HUES6 (cell line): ENCODE results near the gene LRBA.

Experiments
- H3K27ac ChIP-seq: 2 replicates; pipeline ENCODE4 v1.7.0; 2013; ENCODE audit warnings: low read depth, mild to moderate bottlenecking, low read length, inconsistent platforms
- H3K27me3 ChIP-seq: 2 replicates; pipeline ENCODE4 v1.6.1; 2013; ENCODE audit warnings: low read length; ENCODE audit not compliant: control insufficient read depth, insufficient read depth
- H3K36me3 ChIP-seq: 2 replicates; pipeline ENCODE4 v1.6.1; 2013; ENCODE audit warnings: low read length; ENCODE audit not compliant: control insufficient read depth, insufficient read depth
- H3K4me1 ChIP-seq: 2 replicates; pipeline ENCODE4 v1.6.1; 2013; ENCODE audit warnings: low read length; ENCODE audit not compliant: control insufficient read depth, insufficient read depth
- H3K4me3 ChIP-seq: 2 replicates; pipeline ENCODE4 v1.5.1; 2013; ENCODE audit warnings: low read depth, low read length
- H3K9ac ChIP-seq: one replicate; pipeline ENCODE4 v1.6.1; 2013; ENCODE audit warnings: mild to moderate bottlenecking, low read length
- H3K9me3 ChIP-seq: 2 replicates; pipeline ENCODE4 v1.6.1; 2013; ENCODE audit warnings: low read depth, low read length; ENCODE audit not compliant: control insufficient read depth, insufficient read depth

The LRBA gene

DNA sequence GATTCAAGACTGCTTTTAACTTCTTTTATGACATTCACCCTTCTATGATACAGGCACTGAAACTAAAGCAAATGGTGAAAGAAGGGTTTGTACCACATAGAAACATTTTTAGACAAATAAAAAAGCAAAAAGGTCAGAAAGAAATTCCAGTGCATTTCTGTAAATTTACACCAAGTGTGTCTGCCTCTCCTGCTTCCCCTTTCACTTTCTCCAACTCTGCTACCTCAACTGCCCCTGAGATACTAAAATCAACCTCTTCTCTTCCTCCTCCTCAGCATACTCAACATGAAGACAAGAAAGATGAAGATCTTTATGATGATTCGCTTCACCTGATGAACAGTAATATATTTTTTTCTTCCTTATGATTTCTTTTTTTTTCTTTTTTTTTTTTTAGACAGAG, 187.9 kb downstream of the LRBA start:
- Histone ChIP-seq H3K36me3 (peaks cover 26% of the 10 kb centered on the region), H3K9me3 (no peaks in the 10 kb centered on the region), H3K27ac (no peak overlapping the region), H3K4me1 (no peaks in the 10 kb centered on the region), H3K4me3 (no peak overlapping the region), H3K9ac (no peak overlapping the region), H3K27me3 (no peaks in the 10 kb centered on the region)

DNA sequence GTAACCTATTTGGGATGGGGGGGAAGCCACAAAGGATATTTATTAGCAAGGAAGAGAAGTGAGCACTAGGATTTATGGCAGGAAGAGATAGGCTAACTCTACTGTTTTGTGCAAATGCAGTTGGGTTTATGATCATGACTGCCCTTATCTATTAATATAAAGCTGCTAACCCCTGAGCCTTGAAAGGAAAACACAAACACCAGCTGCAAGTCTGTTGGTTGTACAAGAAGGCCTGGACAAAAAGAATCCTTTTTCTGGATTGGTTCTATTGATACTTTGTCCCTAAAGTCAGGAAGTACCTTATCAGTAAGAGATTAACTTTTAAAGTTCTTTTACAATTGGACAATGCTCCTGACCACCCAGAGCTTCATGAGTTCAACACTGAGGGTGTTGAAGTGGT, 188.8 kb downstream of the LRBA start:
- H3K27ac ChIP-seq = no peak overlapping the region
- peaks cover 4% of the 10 kb centered on the region; the same call in 1 of the 2 replicates for H3K4me1 ChIP-seq
- peaks cover 23% of the 10 kb centered on the region for H3K36me3 ChIP-seq
- H3K9ac ChIP-seq = no peak overlapping the region
- H3K9me3 ChIP-seq = no peaks in the 10 kb centered on the region
- H3K4me3 ChIP-seq = no peak overlapping the region
- H3K27me3 ChIP-seq = no peaks in the 10 kb centered on the region

DNA sequence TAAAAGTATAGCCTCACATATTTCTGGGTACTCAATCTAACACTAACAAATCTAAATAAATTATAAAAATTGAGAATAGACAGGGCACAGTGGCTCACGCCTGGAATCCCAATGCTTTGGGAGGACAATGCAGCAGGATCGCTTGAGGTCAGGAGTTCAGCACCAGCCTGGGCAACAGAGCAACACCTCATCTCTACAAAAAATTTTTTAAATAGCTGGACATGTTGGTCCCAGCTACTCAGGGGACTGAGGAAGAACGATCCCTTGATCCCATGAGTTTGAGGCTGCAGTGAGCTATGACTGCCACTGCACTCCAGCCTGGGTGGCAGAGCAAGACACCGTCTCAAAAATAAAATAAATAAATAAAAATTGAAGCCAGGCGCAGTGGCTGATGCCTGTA, 192.7 kb downstream of the LRBA start:
- no peak overlapping the region for H3K9ac ChIP-seq
- H3K36me3 ChIP-seq = peaks cover 7% of the 10 kb centered on the region; the same call in 1 of the 2 replicates
- no peaks in the 10 kb centered on the region for H3K27me3 ChIP-seq
- peaks cover 4% of the 10 kb centered on the region; the same call in 1 of the 2 replicates for H3K4me1 ChIP-seq
- H3K9me3 ChIP-seq = no peaks in the 10 kb centered on the region
- no peak overlapping the region for H3K27ac ChIP-seq
- H3K4me3 ChIP-seq = no peak overlapping the region

DNA sequence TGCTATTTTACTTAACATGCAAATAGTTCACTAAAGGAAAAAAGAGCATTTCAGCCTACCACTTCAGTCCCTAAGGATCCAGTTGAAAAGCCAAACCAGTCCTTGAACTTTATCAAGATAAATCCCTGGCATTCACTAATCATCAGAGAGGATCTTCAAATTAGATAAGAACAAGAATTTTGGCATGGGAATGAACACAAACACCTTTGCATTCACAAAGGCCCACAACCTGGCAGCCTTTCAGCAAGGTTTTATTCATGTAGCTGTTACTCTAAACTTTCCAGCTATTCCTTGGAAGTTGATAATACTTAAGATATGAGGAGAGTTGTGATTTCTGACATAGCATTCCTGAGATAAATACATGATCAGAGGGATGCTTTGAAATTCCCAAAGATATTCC, 193.4 kb downstream of the LRBA start:
- 0 out of 2 replicates have a peak, but pooled peaks cover 4% of the 10 kb centered on the region for H3K36me3 ChIP-seq
- peaks cover 4% of the 10 kb centered on the region; the same call in 1 of the 2 replicates for H3K4me1 ChIP-seq
- no peaks in the 10 kb centered on the region for H3K27me3 ChIP-seq
- H3K9ac ChIP-seq = no peak overlapping the region
- H3K4me3 ChIP-seq = no peak overlapping the region
- no peaks in the 10 kb centered on the region for H3K9me3 ChIP-seq
- peak overlapping the region; percentile 61; the same call in 1 of the 2 replicates for H3K27ac ChIP-seq

DNA sequence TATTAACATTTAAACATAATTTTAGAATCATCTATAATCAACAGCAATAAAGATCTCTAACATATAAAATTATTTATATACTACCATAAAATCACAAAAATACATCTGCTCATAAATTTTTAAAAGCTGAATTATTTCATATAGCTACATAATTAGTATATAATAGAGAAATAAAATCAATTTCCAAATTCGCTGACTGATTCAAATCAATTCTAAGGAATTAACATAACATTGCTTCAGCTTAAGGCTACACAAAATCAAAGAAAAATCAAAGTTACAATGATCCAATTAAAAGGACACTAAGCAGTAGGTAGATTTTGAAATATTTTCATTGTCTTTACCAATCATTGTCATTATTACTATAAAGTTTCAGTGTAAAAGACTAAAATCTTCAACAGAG, 194.7 kb downstream of the LRBA start:
- Histone ChIP-seq H3K9ac (no peak overlapping the region), H3K4me1 (peaks cover 4% of the 10 kb centered on the region; the same call in 1 of the 2 replicates), H3K36me3 (peaks cover 4% of the 10 kb centered on the region; the same call in 1 of the 2 replicates), H3K4me3 (no peak overlapping the region), H3K9me3 (no peaks in the 10 kb centered on the region), H3K27ac (no peak overlapping the region), H3K27me3 (no peaks in the 10 kb centered on the region)

DNA sequence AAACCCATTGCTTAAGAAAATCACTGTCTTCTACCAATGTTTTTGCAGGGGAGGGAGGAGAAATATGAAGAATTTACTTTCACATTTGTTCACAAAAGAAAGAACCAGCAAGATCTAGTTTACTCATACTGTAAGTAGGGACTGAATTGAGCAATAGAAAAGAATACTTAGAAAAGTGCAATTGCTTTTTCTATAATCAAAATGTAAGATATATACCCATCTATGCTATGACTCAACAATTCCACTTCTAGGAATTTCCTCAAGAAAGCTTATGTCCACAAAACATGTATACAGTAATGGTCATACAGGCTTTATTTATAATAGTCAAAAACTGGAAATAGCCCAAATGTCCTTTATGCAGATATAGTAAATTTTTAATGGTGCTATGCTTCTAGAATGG, 196.4 kb downstream of the LRBA start:
- Histone ChIP-seq H3K9me3 (no peaks in the 10 kb centered on the region), H3K4me3 (no peak overlapping the region), H3K9ac (no peak overlapping the region), H3K27me3 (no peaks in the 10 kb centered on the region), H3K27ac (no peak overlapping the region), H3K4me1 (peaks cover 4% of the 10 kb centered on the region; the same call in 1 of the 2 replicates), H3K36me3 (peaks cover 4% of the 10 kb centered on the region; the same call in 1 of the 2 replicates)

DNA sequence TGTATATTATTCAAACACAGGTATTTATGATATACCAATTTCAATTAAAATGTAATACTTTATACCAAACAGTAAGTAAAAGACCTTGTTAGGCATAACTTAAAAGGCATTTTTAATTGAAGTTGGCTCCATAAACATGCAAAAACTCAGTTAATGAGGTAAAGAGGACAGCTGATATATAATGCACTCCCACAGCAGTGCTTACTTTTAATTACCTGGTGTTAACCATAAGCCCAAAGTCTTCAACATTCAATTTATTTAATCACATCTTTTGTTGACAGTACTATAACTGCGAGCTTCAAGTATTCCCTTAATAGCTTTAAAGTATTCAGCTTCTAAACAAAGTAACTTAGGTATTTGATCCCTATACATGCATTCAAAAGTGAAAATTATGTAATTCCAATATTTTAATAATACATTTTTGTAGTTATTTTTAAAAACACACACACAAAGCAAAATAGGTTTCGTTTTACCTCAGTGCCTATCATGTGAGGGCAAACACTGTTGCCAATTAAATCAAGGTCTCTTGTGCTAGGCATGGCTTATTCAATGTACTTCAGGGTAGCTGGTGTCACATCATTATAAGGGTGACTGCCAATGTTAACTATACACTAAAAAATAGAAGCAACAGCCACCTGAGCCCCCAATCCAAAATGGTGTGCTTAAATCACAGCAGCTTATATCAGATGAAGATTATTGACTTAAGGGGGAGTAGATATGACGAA, 197.1 kb downstream of the LRBA start:
- Histone ChIP-seq H3K27me3 (no peaks in the 10 kb centered on the region), H3K27ac (no peak overlapping the region), H3K4me3 (no peak overlapping the region), H3K4me1 (peaks cover 4% of the 10 kb centered on the region; the same call in 1 of the 2 replicates), H3K9me3 (no peaks in the 10 kb centered on the region), H3K36me3 (peaks cover 4% of the 10 kb centered on the region; the same call in 1 of the 2 replicates), H3K9ac (no peak overlapping the region)

DNA sequence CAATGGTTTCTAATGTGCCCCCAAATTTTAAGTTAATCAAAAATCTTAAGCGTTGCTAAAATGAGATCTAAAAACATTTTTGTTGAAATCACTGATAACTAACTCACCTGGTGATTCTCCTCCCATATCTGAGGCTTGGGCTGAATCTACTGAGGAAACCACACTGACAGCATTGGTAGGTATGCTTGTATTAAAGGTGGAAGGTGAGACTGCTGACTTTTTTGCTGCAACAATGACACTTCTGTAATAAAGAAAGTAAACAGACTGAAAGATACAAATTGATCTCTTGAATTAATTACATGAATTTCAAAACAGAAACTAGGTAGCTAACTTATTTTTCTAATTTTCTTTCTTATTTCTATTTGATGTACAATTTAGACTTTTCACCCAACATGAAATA, 198.1 kb downstream of the LRBA start:
- Histone ChIP-seq H3K4me1 (peaks cover 4% of the 10 kb centered on the region; the same call in 1 of the 2 replicates), H3K27ac (no peak overlapping the region), H3K4me3 (no peak overlapping the region), H3K36me3 (peaks cover 4% of the 10 kb centered on the region; the same call in 1 of the 2 replicates), H3K9me3 (no peaks in the 10 kb centered on the region), H3K9ac (no peak overlapping the region), H3K27me3 (no peaks in the 10 kb centered on the region)

DNA sequence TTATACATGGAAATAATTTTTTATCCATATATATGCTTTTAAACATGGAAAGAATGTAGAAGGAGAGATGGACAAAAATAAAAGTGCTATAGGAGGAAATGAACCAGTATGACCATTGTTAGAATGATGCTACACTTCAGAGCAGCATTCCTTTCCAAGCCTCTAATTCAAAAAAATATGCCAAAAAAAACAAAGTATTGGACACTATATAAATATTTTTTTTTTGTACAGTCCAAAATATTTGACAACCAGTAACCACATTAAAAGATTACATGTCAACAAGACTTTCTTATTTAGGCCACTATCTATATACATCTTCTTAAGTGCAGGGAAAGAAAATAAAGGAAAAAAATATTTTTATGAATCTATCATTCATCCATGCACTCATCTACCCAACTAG, 198.6 kb downstream of the LRBA start:
- no peaks in the 10 kb centered on the region for H3K27me3 ChIP-seq
- no peak overlapping the region for H3K4me3 ChIP-seq
- H3K27ac ChIP-seq = no peak overlapping the region
- peaks cover 5% of the 10 kb centered on the region for H3K36me3 ChIP-seq
- H3K9me3 ChIP-seq = no peaks in the 10 kb centered on the region
- peaks cover 2% of the 10 kb centered on the region; the same call in 1 of the 2 replicates for H3K4me1 ChIP-seq
- H3K9ac ChIP-seq = no peak overlapping the region

DNA sequence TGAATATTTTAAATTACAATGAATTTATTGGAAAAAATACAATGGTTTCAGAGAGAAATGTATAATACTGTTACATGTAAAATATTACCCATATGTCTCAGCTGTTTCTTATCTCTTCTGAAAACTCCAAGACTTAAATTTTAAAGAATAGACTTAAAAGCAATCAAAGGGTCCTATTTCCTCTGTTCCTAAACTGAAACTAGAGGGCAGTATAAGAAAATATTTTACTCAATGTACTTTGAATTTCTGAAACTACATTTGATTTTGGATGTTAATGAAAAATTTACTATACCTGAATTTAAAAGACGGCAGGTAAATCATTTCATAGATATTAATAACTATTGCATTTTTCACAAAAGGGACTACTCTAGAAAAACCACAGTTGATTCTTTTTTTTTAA, 200.2 kb downstream of the LRBA start:
- no peak overlapping the region for H3K4me3 ChIP-seq
- no peaks in the 10 kb centered on the region for H3K4me1 ChIP-seq
- no peaks in the 10 kb centered on the region for H3K9me3 ChIP-seq
- no peaks in the 10 kb centered on the region for H3K27me3 ChIP-seq
- H3K36me3 ChIP-seq = peaks cover 6% of the 10 kb centered on the region
- H3K27ac ChIP-seq = no peak overlapping the region
- no peak overlapping the region for H3K9ac ChIP-seq

DNA sequence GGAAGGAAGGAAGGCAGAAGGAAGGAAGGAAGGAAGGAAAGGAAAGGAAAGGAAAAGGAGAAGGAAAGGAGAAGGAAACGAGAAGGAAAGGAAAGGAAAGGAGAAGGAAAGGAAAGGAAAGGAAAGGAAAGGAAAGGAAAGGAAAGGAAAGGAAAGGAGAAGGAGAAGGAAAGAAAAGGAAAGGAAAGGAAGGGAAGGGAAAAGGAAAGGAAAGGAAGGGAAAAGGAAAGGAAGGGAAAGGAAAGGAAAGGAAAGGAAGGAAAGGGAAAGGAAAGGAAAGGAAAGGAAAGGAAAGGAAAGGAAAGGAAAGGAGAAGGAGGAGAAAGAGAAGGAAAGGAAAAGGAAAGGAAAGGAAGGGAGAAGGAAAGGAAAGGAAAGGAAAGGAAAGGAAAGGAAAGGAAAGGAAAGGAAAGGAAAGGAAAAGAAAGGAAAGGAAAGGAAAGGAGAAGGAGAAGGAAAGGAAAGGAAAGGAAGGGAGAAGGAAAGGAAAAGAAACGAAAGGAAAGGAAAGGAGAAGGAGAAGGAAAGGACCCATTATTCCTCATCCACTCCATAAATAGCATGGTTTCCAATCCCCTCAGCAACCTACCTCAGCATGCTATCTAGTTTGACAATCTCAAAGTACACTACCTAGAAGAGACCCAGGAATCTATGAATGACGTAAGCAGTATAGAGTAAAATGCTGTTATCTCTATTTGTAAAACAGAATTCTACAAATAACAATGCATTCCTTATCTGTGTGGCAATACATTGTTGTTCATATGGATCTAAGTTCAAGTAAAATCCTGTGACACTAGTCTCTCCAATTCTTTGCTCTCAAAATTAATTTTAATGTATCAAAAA, 209.7 kb downstream of the LRBA start:
- no peak overlapping the region for H3K27ac ChIP-seq
- no peaks in the 10 kb centered on the region for H3K27me3 ChIP-seq
- no peaks in the 10 kb centered on the region for H3K4me1 ChIP-seq
- H3K9me3 ChIP-seq = no peaks in the 10 kb centered on the region
- H3K4me3 ChIP-seq = no peak overlapping the region
- H3K36me3 ChIP-seq = no peaks in the 10 kb centered on the region; the same call in 1 of the 2 replicates
- no peak overlapping the region for H3K9ac ChIP-seq
